GM21515 (cell line): ENCODE measurements around the gene RAB1A.
"Not testable (repeated sequence)": the region's sequence is repeated elsewhere in the genome, so short reads cannot be mapped to it uniquely, and the experiment has no call there.

ENCODE experiments used
- ATAC-seq: cut with Tn5 transposase; IDR thresholded peaks from one replicate; pipeline ENCODE4 v1.9.1; 2021; ENCODE audit not compliant: unreplicated experiment

The RAB1A gene

DNA sequence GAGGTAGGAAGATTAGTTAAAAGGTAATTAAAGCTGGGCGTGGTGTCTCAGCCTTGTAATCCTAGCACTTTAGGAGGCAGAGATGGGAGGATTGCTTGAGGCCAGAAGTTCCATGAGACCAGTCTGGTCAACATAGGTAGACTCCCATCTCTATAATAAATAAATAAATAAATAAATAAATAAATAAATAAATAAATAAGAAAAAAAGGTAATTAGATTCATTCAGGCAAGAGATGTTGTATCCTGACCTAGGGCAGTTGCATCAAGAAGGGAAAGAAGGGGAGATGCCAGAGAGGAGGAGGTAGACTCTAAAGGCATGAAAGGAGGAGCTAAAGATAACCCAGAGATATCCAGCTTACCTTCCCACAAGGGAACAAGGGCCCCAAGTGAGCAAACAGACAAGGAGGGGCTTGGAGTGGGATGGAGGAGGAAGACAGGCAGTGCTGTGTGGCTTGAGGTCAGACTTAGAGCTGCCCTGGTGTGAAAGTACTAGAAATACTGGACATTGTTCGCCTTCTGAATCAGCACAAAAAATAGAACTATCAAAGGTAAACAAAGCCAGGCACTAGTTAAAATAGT lies 7.4 kb upstream of the RAB1A start:
- no peak for ATAC-seq

DNA sequence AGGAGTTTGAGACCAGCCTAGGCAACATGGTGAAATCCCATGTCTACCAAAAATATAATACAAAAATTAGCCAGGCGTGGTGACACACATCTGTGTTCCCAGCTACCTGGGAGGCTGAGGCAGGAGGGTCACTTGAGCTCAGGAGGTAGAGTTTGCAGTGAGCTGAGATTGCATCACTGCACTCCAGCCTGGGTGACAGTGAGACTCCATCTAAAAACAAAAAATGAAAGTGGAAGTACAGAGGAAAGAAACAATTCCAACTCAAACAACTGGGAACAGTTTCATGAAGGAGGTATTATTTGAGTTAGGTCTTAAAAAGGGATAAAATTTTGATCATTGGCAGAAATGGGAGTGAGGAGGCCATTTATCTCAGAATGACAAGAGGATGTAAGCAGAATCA lies 6.3 kb upstream of the RAB1A start:
- no peak for ATAC-seq

DNA sequence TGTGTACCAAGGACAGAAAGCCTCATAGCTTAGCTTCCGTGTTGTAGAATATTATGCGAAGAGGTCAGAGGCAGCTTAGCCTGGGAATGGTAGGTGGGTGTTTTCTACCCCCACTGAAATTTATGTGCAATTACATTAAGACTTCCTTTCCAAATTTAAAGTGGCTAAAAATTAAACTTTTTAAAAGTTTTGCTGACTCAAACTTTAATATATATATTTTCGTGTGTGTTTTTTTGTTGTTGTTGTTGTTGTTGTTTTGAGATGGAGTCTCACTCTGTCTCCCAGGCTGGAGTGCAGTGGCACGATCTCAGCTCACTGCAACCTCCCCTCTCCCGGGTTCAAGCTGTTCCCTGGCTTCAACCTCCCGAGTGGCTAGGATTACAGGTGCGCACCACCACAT lies 4.3 kb upstream of the RAB1A start:
- ATAC-seq, result no peak

DNA sequence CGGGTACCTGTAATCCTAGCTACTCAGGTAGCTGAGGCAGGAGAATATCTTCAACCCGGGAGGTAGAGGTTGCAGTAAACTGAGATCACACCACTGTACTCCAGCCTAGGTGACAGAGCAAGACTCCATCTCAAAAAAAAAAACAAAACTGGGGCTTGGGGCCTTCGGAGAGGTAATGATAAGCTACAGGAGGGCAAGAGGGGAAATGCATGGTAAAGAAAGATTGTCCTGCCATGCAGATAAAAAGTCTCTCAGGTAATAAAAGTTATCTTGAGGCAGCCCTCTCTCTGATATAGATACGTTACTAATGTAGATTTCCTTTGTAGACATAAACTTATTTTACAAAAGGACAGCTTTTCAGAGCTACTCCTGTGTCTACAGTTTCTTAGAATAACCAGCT lies 3.7 kb upstream of the RAB1A start:
- no peak for ATAC-seq

DNA sequence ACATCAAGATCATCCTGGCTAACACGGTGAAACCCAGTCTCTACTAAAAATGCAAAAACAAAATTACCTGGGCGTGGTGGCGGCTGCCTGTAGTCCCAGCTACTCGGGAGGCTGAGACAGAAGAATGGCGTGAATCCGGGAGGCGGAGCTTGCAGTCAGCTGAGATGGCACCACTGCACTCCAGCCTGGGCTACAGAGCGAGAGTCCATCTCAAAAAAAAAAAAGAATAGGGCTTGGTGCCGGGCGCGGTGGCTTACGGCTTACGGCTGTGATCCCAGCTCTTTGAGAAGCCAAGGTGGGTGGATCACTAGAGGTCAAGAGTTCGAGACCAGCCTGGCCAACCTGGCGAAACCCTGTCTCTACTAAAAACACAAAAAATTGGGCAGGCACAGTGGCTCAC lies 3.0 kb upstream of the RAB1A start:
- not testable (repeated sequence) for ATAC-seq

DNA sequence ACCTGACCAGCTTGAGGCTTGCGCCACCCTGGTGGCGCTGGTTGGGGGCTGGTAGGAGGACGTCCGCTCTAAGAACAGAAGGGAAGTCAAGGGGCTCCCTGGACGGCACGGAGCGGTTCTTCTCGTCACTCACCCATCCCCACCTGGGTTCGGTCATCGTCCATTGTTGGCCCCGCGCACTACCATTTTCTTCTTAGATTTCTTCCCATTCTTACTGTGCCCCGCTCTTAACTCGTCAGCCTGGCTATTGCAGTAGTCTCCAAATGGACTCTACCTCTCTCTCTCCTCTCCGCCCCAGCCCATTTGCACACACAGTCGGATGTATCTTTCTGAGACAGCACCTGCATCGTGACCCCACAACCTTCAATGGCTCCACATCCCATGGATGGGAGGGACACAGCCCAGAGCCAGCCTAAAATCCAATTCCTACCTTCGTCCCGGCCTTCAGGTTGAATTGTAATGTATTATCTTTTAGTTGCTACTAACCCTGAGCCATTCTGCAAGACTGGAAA lies 814 bp upstream of the RAB1A start:
- peak; percentile 21 for ATAC-seq

DNA sequence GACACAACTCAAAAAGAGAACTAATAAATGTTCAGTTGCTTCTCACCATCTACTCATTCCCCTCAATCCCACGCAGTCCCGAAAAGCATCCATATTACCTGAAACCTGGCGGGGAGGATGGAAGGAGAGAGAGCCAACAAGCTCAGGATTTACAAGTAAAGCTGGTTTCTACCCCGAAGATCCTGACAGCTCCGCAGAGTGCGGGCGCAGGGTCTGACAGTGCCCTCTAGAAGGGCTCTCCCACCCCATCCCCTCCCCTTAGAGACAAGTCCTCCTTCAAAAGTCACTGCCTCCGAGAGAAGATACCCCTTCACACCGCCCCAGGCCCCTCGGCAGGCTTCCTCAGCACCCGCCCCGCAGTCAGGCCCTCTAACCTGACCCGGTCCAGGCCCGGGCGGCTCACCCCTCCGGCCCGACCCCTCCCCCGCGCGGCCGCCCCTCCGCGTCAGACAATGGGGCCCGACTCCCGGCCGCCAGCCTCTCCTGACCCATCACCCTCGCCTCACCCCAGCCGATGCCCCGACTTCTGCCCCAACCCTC lies 550 bp downstream of the RAB1A start:
- no peak for ATAC-seq

DNA sequence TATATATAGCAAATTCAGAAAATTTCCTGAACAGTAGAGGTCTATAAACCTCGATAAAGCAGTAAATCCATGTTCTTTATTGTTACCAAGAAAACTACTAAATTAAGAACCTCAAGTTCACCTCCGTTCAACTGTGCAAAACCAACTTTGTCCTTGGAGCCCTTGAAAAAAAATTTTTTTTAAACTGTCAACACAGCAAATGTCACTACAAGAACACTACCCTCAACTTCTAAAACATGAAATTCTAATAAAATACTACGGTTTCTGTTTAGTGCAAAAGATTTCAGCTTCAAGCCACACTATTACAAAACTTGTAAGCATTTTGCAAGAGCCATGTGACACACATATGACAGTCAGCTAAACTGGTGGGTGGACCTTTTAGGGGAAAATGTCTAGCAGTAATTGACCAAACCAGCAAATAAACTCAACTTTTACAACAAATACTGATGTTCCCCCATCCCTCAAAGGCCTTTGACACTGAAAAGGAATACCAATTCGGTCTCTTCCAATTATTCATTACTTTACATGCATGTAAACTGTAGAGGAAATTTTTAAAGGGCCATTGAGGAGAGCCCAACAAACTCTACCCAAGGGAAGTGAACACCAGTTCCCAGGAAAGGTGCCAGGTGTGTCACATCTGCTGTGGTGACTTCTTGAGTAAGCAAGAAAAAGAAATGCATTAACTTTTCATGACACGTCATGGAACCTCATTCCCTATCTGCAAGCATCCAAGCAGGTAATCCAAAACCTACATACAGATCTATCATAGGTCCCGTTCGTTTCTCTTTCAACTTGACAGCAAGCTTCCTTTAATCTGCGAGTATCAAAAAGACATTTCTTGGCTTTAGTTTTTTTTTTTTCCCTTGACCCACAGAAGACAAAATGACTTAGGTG lies 1.4 kb downstream of the RAB1A start:
- ATAC-seq, result no peak

DNA sequence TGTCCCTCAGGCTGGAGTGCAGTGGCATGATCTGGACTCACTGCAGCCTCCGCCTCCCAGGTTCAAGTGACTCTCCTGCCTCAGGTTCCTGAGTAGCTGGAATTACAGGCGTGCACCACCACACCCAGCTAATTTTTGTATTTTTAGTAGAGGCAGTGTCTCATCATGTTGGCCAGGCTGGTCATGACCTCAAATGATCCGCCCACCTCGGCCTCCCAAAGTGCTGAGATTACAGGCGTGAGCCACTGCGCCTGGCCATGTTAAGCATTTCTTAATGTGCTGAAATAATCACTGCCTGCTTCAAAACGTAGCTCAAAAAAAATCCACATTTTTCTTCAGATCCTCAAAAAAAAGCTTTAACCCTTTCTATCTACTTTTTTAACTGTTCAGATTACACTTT lies 4.4 kb downstream of the RAB1A start:
- ATAC-seq, result not testable (repeated sequence)

DNA sequence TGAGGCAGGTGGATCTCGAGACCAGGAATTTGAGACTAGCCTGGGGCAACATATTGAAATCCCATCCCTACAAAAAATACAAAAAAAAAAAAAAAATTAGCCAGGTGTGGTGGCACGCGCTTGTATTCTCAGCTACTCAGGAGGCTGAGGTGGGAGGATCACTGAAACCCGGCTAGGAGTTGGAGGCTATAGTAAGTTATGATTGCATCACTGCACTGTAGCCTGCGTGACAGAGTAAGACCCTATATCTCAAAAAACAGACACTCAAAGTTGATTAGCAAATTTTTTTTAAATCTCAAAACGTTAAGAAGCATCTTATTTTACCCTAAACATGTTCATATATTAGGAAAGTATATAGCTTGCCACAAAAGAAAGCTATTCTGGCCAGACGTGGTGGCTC lies 7.6 kb downstream of the RAB1A start:
- no peak for ATAC-seq

DNA sequence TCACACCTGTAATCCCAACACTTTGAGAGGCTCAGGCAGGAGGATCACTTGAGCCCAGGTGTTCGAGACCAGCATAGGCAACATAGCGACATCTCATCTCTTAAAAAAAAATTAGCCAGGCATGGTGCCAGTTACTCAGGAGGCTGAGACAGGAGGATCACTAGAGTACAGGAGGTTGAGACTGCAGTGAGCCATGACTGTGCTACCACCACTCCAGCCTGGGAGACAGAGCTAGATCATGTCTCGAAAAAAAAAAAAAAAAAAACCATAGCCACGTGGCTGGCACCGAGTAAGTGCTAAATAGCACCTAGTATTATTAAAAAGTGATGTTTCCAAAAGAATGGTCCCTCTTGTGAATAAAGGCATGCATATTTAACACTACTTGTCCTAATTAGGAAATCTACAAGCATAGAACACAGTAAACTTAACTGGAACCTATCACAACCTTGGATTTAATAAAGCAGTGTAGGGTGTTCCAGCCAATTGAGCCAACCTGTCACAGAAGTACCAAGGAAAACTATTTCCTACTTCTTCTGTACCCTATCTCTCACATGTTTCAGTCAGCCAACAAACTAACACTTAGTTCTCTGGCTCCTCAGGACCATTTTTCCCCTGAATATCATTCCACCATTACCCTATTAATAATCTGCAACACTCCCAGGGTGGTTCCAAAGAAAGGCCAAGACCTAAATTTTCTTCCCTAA lies 8.8 kb downstream of the RAB1A start:
- ATAC-seq, result no peak

DNA sequence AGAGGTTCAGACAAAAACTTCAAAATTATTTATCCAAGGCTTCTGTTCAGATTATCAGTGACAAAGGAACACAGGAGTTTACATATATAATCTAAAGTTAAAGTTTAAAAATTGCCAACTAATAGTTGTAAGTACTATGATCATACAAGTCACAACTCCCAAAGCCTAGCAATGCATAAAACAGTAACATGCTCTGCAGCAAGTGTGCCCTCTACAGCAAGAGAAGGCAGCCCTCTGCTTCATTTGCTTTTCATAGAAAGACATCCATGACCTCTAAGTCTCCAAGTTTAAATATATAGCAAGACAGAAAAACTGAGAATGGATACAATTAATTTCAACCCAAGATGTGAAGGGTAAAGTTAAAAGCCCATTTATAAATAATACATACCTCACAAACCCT lies 13.3 kb downstream of the RAB1A start:
- no peak for ATAC-seq

DNA sequence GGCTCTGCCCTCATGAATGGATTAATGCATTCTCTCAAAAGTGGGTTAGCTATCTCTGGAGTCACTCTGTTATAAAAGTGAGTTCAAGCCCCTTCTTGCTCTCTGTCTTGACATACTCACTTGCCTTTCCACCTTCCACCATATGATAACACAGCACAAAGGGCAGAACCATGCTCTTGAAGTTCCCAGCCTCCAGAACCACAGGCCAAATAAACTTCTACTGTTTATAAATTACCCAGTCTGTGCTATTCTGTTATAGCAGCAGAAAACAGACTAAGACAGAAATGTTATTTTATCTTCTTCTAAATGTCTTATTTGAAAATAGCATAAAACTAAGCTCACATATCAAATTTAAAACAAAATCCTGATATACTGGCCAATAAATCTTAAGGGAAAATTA lies 15.0 kb downstream of the RAB1A start:
- no peak for ATAC-seq

DNA sequence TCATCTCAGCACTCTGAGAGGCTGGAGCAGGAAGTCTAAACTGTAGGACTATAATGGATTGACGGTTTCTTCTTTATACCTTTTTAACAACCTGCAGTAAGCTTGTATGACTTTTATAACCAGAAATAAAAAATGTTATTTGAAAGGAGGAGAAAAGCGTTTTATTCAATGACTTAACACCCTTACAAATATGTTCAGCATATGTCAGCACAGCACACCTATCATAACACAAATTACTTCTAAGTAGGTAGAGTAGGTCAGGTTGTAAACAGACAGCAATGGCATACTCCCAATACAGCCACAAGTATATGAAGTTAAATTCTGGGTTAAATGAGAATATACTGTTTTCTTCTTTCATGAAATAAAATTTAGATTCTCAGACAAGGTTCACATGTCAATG lies 16.1 kb downstream of the RAB1A start:
- ATAC-seq, result no peak

DNA sequence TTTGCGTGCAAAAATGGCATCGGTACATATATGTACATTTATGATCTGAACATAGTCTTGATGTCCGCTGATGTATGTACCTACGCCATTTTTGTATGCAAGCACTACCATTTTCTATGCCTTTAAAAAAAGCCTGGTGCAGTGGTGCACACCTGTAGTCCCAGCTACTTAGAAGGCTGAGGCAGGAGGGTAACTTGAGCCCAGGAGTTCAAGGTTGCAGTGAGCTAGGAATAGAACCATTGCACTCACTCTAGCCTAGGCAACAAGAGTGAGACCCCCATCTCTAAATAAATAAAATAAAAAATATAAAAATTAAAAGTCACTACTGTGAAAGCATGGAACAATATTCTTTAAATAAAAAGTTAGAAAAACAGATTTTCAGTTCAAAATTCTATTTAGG lies 16.7 kb downstream of the RAB1A start:
- no peak for ATAC-seq

DNA sequence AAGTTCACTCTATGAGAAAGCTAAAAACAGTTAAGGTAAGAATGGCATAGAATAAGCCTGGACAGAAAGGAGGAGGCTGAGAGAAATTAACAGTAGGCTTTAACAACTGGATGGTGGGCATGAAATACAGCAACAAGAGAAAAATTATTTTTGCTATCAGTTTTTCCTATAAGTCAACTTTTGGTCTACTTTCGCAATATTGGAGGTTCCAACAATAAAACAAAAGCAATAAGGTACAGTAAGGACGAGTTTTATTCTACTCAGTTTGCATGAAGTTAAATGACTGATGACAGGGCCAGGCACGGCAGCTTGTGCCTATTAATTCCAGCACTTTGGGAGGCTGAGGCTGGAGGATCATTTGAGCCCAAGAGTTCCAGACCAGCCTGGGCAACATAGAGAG lies 17.3 kb downstream of the RAB1A start:
- ATAC-seq, result no peak

DNA sequence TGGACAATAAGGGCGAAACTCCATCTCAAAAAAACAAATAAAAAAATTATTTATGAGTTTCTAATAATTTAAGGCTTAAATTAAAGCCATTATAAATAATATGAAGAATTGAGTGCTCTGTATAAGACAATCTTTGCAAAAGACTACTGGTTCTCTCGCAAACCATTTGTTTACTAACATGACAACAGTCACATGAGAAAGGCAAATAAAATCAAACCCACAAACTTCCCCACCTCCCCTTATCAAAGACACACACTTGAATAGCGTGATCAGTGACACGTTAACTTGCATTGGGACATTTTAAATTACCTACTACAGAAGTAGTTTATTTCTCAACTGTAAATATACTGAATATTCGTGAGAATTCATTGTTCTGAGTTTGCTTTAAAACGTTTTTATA lies 21.1 kb downstream of the RAB1A start:
- ATAC-seq, result no peak

DNA sequence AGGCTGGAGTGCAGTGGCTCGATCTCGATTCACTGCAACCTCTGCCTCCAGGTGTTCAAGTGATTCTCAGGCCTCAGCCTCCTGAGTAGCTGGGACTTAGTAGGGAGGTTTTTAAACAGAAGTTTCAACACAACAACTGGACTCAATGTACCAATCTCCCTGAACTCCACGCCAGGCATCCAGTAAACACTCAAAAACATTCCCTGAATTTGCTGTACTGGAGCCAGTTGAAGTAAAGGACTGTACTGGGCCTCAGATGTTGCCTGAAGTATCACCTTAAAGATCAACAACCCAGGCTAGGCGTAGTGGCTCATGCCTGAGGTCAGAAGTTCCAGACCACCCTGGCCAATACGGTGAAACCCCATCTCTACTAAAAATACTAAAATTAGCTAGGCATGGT lies 22.4 kb downstream of the RAB1A start:
- no peak for ATAC-seq

DNA sequence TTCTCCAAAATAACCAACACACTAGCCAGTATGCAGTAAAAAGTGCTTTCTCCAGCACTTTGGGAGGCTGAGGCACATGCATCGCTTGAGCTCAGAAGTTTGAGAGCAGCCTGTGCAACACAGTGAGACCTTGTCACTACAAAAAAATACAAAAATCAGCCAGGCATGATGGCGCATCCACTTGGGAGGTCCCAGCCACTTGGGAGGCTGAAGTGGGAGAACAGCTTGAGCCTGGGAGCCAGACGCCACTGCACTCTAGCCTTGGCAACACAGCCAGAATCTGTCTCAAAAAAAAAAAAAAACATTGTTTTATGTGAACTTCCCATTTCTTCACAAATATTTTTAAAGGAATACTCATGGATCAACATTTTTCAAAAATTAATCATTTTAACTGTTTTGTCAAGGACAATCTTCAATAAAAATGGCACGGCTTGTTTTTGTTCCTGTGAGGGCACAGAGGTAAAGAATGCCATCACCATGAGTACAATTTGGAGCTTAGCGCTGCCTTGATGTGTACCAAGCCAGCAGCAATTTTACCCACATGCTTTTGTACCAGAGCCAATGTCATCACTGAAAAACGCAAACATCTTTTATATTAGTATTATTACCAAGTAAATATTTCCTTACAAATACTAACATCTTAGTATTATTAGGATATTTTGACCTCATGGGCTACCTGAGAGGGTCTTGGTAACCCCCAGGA lies 26.7 kb downstream of the RAB1A start:
- ATAC-seq, result no peak

DNA sequence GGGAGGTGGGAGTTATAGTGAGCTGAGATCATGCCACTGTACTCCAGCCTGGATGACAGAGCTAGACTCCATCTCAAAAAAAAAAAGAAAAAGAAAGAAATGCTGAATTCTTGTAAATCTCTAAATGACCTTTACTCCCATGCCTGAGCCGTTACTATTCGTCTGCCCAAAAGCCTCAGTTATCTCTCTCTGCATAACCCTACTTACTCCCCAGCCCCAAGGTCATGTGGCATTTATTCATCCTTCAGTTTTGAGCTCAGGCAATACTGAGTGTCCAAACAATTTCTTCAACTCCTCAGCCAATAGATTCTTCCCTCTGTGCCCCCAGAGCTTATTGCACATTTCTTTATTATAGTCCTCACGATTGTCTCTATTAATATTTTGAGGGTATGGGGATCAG lies 28.8 kb downstream of the RAB1A start:
- ATAC-seq, result no peak

DNA sequence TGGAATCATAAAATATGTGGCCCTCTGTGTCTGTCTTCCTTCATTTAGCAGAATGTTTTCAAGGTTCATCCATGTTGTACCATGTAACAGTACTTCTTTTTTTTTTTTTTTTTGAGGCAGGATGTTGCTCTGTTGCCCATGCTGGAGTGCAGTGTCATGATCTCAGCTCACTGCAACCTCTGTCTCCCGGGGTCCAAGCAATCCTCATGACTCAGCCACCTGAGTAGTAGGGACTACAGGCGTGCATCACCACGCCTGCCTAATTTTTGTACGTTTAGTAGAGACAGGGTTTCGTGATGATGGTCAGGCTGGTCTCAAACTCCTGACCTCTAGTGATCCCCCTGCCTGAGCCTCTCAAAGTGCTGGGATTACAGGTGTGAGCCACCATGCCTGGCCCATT lies 31.2 kb downstream of the RAB1A start:
- no peak for ATAC-seq
